Measurements from ENCODE around the gene KCNJ18.
"Not testable (repeated sequence)": the region's sequence is repeated elsewhere in the genome, so short reads cannot be mapped to it uniquely, and the experiment has no call there.

KCNJ18 gene

GRCh38 chr17:21738241-21738640 is 45.9 kb downstream of the KCNJ18 start:
- H3K9me3 ChIP-seq (ENCODE audit: control insufficient read depth, insufficient read depth, low read depth, low read length); H3K27ac ChIP-seq (ENCODE audit: extremely low read depth, low read depth, low read length); H3K36me3 ChIP-seq (ENCODE audit: control insufficient read depth in 2 of 2, insufficient read depth in 1 of 2, low read length in 2 of 2); H3K4me3 ChIP-seq (ENCODE audit: low read depth, low read length); H3K4me1 ChIP-seq (ENCODE audit: control insufficient read depth, insufficient read depth, low read length); CTCF ChIA-PET; POLR2A ChIA-PET: not testable (repeated sequence)
- TF ChIP-seq GLIS1 (tag by site-specific recombination; IDR thresholded peaks at IDR 0.05): peak; percentile 79
- TF ChIP-seq ZNF335 (tag by site-specific recombination; conservative IDR thresholded peaks at IDR 0.05): peak; percentile 37; the same call in 1 of the 2 replicates

GRCh38 chr17:21738877-21739474 is 46.7 kb downstream of the KCNJ18 start:
- H3K4me1 ChIP-seq (ENCODE audit: control insufficient read depth, insufficient read depth, low read length); POLR2A ChIA-PET; H3K9me3 ChIP-seq (ENCODE audit: control insufficient read depth, insufficient read depth, low read depth, low read length); H3K27ac ChIP-seq (ENCODE audit: extremely low read depth, low read depth, low read length); CTCF ChIA-PET; H3K36me3 ChIP-seq (ENCODE audit: control insufficient read depth in 2 of 2, insufficient read depth in 1 of 2, low read length in 2 of 2); H3K4me3 ChIP-seq (ENCODE audit: low read depth, low read length): not testable (repeated sequence)

GRCh38 chr17:21739485-21739884 is 47.2 kb downstream of the KCNJ18 start:
- CTCF ChIA-PET; H3K4me3 ChIP-seq (ENCODE audit: low read depth, low read length); H3K9me3 ChIP-seq (ENCODE audit: control insufficient read depth, insufficient read depth, low read depth, low read length); POLR2A ChIA-PET; H3K4me1 ChIP-seq (ENCODE audit: control insufficient read depth, insufficient read depth, low read length); H3K27ac ChIP-seq (ENCODE audit: extremely low read depth, low read depth, low read length); H3K36me3 ChIP-seq (ENCODE audit: control insufficient read depth in 2 of 2, insufficient read depth in 1 of 2, low read length in 2 of 2): not testable (repeated sequence)

GRCh38 chr17:21740836-21741235 is 48.5 kb downstream of the KCNJ18 start:
- CTCF ChIA-PET; H3K27ac ChIP-seq (ENCODE audit: extremely low read depth, low read depth, low read length); H3K4me1 ChIP-seq (ENCODE audit: control insufficient read depth, insufficient read depth, low read length); H3K4me3 ChIP-seq (ENCODE audit: low read depth, low read length); H3K9me3 ChIP-seq (ENCODE audit: control insufficient read depth, insufficient read depth, low read depth, low read length); H3K36me3 ChIP-seq (ENCODE audit: control insufficient read depth in 2 of 2, insufficient read depth in 1 of 2, low read length in 2 of 2); POLR2A ChIA-PET: not testable (repeated sequence)

- H3K36me3 ChIP-seq (ENCODE audit: control insufficient read depth in 2 of 2, insufficient read depth in 1 of 2, low read length in 2 of 2); H3K9me3 ChIP-seq (ENCODE audit: control insufficient read depth, insufficient read depth, low read depth, low read length); CTCF ChIA-PET; H3K4me3 ChIP-seq (ENCODE audit: low read depth, low read length); POLR2A ChIA-PET; H3K4me1 ChIP-seq (ENCODE audit: control insufficient read depth, insufficient read depth, low read length); H3K27ac ChIP-seq (ENCODE audit: extremely low read depth, low read depth, low read length): not testable (repeated sequence)
These were observed 49.2 kb downstream of the KCNJ18 start for GRCh38 chr17:21741520-21741919.

- TF ChIP-seq MEIS1 (CRISPR knock-in tag; IDR thresholded peaks at IDR 0.05; ENCODE audit: borderline replicate concordance) (no peak), ZNF148 (tag by site-specific recombination; IDR thresholded peaks at IDR 0.05; ENCODE audit: borderline replicate concordance) (no peak), SP2 (tag by site-specific recombination; IDR thresholded peaks at IDR 0.05) (no peak), ZNF692 (tag by site-specific recombination; IDR thresholded peaks at IDR 0.05) (no peak), MZF1 (tag by site-specific recombination; IDR thresholded peaks at IDR 0.05; ENCODE audit: borderline replicate concordance) (no peak), ZNF626 (tag by site-specific recombination; IDR thresholded peaks at IDR 0.05) (no peak), GLIS1 (tag by site-specific recombination; IDR thresholded peaks at IDR 0.05) (no peak)
- POLR2A ChIA-PET: no interaction called here
- no peaks in the 10 kb centered on the region for H3K9me3 ChIP-seq (ENCODE audit: control insufficient read depth, insufficient read depth, low read depth, low read length)
- CTCF ChIA-PET: no interaction called here
- H3K36me3 ChIP-seq (ENCODE audit: control insufficient read depth in 2 of 2, insufficient read depth in 1 of 2, low read length in 2 of 2): no peaks in the 10 kb centered on the region
- no peak overlapping the region for H3K27ac ChIP-seq (ENCODE audit: extremely low read depth, low read depth, low read length)
- no peaks in the 10 kb centered on the region for H3K4me1 ChIP-seq (ENCODE audit: control insufficient read depth, insufficient read depth, low read length)
- H3K4me3 ChIP-seq (ENCODE audit: low read depth, low read length): no peak overlapping the region
These were observed 50.0 kb downstream of the KCNJ18 start for GRCh38 chr17:21742326-21742725.

- H3K27ac ChIP-seq (ENCODE audit: extremely low read depth, low read depth, low read length); CTCF ChIA-PET; H3K4me3 ChIP-seq (ENCODE audit: low read depth, low read length); POLR2A ChIA-PET; H3K9me3 ChIP-seq (ENCODE audit: control insufficient read depth, insufficient read depth, low read depth, low read length); H3K36me3 ChIP-seq (ENCODE audit: control insufficient read depth in 2 of 2, insufficient read depth in 1 of 2, low read length in 2 of 2); H3K4me1 ChIP-seq (ENCODE audit: control insufficient read depth, insufficient read depth, low read length): not testable (repeated sequence)
These were observed 51.8 kb downstream of the KCNJ18 start for GRCh38 chr17:21744151-21744550.

- CTCF ChIA-PET; H3K27ac ChIP-seq (ENCODE audit: extremely low read depth, low read depth, low read length); H3K4me1 ChIP-seq (ENCODE audit: control insufficient read depth, insufficient read depth, low read length); H3K4me3 ChIP-seq (ENCODE audit: low read depth, low read length); H3K9me3 ChIP-seq (ENCODE audit: control insufficient read depth, insufficient read depth, low read depth, low read length); POLR2A ChIA-PET; H3K36me3 ChIP-seq (ENCODE audit: control insufficient read depth in 2 of 2, insufficient read depth in 1 of 2, low read length in 2 of 2): not testable (repeated sequence)
These were observed 52.3 kb downstream of the KCNJ18 start for GRCh38 chr17:21744621-21745020.

Data from HEK293 (cell line).